GM23248 (cell line): ENCODE data around the gene PTPRN2. TPM values are rescaled to one million over a fixed set of nuclear protein-coding genes. Genes with fewer than 3 reads are reported as not detected.
"Not testable (repeated sequence)": the region's sequence is repeated elsewhere in the genome, so short reads cannot be mapped to it uniquely, and the experiment has no call there.

Experiments used
- DNase-seq: peaks from one replicate; pipeline ENCODE4 v3.0.0-alpha.2; 2015
- H2AFZ ChIP-seq: fragments of 200-600 bp; sonication (generic); 2 replicates; pipeline ENCODE4 v1.6.1; 2016; ENCODE audit warnings: antibody characterized with exemption
- H3F3A ChIP-seq: fragments of 200-600 bp; sonication (generic); 2 replicates; pipeline ENCODE4 v1.6.1; 2016; ENCODE audit warnings: mild to moderate bottlenecking, antibody characterized with exemption, mixed run types; ENCODE audit not compliant: insufficient read depth
- H3K27ac ChIP-seq: fragments of 200-600 bp; sonication (generic); 2 replicates; pipeline ENCODE4 v1.5.1; 2016; ENCODE audit warnings: mild to moderate bottlenecking
- H3K27me3 ChIP-seq: fragments of 200-600 bp; sonication (generic); replicated peaks from 2 replicates; pipeline ENCODE4 v1.6.1; 2016; ENCODE audit warnings: mild to moderate bottlenecking; ENCODE audit not compliant: insufficient read depth
- H3K36me3 ChIP-seq: fragments of 200-600 bp; sonication (generic); 2 replicates; pipeline ENCODE4 v1.6.1; 2016; ENCODE audit warnings: low read depth, mild to moderate bottlenecking
- H3K4me1 ChIP-seq: fragments of 200-600 bp; sonication (generic); 2 replicates; pipeline ENCODE4 v1.6.1; 2016; ENCODE audit warnings: mild to moderate bottlenecking; ENCODE audit not compliant: insufficient read depth
- H3K4me2 ChIP-seq: fragments of 200-600 bp; sonication (generic); one replicate; pipeline ENCODE4 v1.6.1; 2016; ENCODE audit warnings: mild to moderate bottlenecking; ENCODE audit not compliant: unreplicated experiment
- H3K4me3 ChIP-seq: fragments of 200-600 bp; sonication (generic); 2 replicates; pipeline ENCODE4 v1.5.1; 2016; ENCODE audit warnings: mild to moderate bottlenecking
- H3K79me2 ChIP-seq: fragments of 200-600 bp; sonication (generic); 2 replicates; pipeline ENCODE4 v1.6.1; 2016; ENCODE audit warnings: mild to moderate bottlenecking; ENCODE audit not compliant: insufficient read depth
- H3K9ac ChIP-seq: fragments of 200-600 bp; sonication (generic); 2 replicates; pipeline ENCODE4 v1.6.1; 2016; ENCODE audit warnings: mild to moderate bottlenecking
- H3K9me2 ChIP-seq: fragments of 200-600 bp; sonication (generic); 2 replicates; pipeline ENCODE4 v1.6.1; 2016; ENCODE audit warnings: mixed run types, mild to moderate bottlenecking, moderate library complexity; ENCODE audit not compliant: insufficient read depth
- H3K9me3 ChIP-seq: fragments of 200-600 bp; sonication (generic); one replicate; pipeline ENCODE4 v1.6.1; 2017; ENCODE audit warnings: low read depth
- H4K20me1 ChIP-seq: fragments of 200-600 bp; sonication (generic); 2 replicates; pipeline ENCODE4 v1.6.0; 2016; ENCODE audit not compliant: insufficient read depth
- EZH2 ChIP-seq: fragments of 200-600 bp; sonication (generic); IDR thresholded peaks from 2 replicates; pipeline ENCODE4 v1.6.1; 2018; ENCODE audit warnings: antibody characterized with exemption, mild to moderate bottlenecking; ENCODE audit not compliant: insufficient read depth, poor library complexity, severe bottlenecking
- EZH2phosphoT487 ChIP-seq: fragments of 200-600 bp; sonication (generic); IDR thresholded peaks from 2 replicates; pipeline ENCODE4 v1.6.1; 2018; ENCODE audit warnings: antibody characterized with exemption, moderate library complexity, mild to moderate bottlenecking, low read depth; ENCODE audit not compliant: insufficient read depth
- WGBS, 2 experiments: methylation state at CpG; one replicate each; pipeline ENCODE4 v1.1.6; 2015 to 2017; ENCODE audit warnings: low lambda C conversion rate in 2 of 2, low coverage in 1 of 2; ENCODE audit errors: missing lambda C conversion rate in 2 of 2; 5-methylcytosine and 5-hydroxymethylcytosine counted together
- in situ Hi-C: fragments of 300-500 bp; cut with MboI; formaldehyde crosslinking; loops from 2 replicates; pipeline ENCODE4 v1.15.0; 2020
- polyA plus RNA-seq: library from polyadenylated mRNA; unstranded; fragments of >200 nt; fragmentation: Nextera tagmentation; extraction: Ambion mirVana; gene quantifications from 2 replicates; pipeline ENCODE4 v1.2.1, GENCODE V29; 2016
- total RNA-seq: library from RNA; depleted of rRNA; stranded (reverse); fragments of >200 nt; shearing (Covaris generic); gene quantifications from 2 replicates; pipeline ENCODE4 v1.2.3, GENCODE V29; 2014

PTPRN2 gene
- total and polyA plus RNA-seq, 2 experiments from 2014 or later: 0.13 TPM; not detected in 1

DNA sequence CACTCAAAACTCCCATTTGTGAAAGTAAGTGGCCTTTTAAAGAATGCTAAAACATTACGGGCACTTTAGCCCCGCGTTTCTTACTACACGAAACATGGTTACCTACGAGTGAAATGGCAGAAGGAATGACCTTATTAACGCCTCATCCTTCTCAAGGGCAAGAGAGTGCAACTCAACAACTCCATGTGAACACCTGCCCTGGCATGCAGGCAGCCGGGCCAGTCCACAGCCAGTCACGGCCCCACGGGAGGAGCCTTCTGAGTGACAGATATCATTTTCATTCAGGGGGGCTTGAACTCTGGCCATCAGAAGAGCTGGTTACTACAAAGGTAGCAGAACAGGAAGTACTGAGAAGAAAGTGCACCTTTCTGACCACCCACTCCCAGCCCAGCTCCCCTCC, 236.1 kb downstream of the PTPRN2 start:
- no peak overlapping the region for H3K9ac ChIP-seq
- H3K9me3 ChIP-seq: no peaks in the 10 kb centered on the region
- H3K79me2 ChIP-seq: no peaks in the 10 kb centered on the region
- H3K4me1 ChIP-seq: no peaks in the 10 kb centered on the region
- H3K27me3 ChIP-seq: no peaks in the 10 kb centered on the region
- H3K27ac ChIP-seq: no peak overlapping the region
- no peaks in the 10 kb centered on the region for H3K36me3 ChIP-seq
- no peak overlapping the region for H3K4me3 ChIP-seq
- no peak overlapping the region for H3K4me2 ChIP-seq
- in situ Hi-C loops: no loop called here
- H2AFZ ChIP-seq: no peak overlapping the region
- no peak for TF ChIP-seq EZH2phosphoT487
- TF ChIP-seq EZH2: no peak
- H4K20me1 ChIP-seq: no peaks in the 10 kb centered on the region
- no peaks in the 10 kb centered on the region for H3K9me2 ChIP-seq
- DNase-seq: no peak
- H3F3A ChIP-seq: no peaks in the 10 kb centered on the region
- 57 to 58% methylated on average over 9 of the region's 9 CpGs for WGBS, 2 experiments

DNA sequence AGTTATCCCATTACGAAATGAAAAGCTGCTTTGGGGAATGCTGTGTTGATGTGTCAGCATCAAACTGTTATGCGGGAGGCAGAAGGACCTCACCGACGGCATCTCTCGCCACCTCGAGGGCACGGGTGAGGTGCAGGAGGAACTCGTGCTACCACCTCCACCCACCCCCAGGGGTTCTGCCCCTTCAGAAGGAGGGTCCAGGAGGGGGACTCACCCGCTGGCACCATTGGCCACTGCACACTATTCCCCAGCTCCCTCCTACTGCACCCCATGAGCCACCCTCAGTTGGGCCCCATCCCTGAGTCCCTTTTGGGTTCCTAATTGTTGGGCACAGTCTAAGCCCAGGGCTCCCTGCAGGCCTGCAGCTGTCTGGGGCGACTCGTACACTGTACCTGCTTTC, 236.6 kb downstream of the PTPRN2 start:
- Histone ChIP-seq H3F3A (no peaks in the 10 kb centered on the region), H3K27ac (no peak overlapping the region), H3K36me3 (no peaks in the 10 kb centered on the region), H2AFZ (no peak overlapping the region), H3K79me2 (no peaks in the 10 kb centered on the region), H3K4me1 (no peaks in the 10 kb centered on the region), H3K9me2 (no peaks in the 10 kb centered on the region), H3K9ac (no peak overlapping the region), H4K20me1 (no peaks in the 10 kb centered on the region), H3K4me3 (no peak overlapping the region), H3K27me3 (no peaks in the 10 kb centered on the region), H3K9me3 (no peaks in the 10 kb centered on the region), H3K4me2 (no peak overlapping the region)
- DNase-seq: no peak
- no peak for TF ChIP-seq EZH2
- no peak for TF ChIP-seq EZH2phosphoT487
- WGBS, 2 experiments: 45 to 48% methylated on average over 11 of the region's 11 CpGs
- in situ Hi-C loops: no loop called here

DNA sequence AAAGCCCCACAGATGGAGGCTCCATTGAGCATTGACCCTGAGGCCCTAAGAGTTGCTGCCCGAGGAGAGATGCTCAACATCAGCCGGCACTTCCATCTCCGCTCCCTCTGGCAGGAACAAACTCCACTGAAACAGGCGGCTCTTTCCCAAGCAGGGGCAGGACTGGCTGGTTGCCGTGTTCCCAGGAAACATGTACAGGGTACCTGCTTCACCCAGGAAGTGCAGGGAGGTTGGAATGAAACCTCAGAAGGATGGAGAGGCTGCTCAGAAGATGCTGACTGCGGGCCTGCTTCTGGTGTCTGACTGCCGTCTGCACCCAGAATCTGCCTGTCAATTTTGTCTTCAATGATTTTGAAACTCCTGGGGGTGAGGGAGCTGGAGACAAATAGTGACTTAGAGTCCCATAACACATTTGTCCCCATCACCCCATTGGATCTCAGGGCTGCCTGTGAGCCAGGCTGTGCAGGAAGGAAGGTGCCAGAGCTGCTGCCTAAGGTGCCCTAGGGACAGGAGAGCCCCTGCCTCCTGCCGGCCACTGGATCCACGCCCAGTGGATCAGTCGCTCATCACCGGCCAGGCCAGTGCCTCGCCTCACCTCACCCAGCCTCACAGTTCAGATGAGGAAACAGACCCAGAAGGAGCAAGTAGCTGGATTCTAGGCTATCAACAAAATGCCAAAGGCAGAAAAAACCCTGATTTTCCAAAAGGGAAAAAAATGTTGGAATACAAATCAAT, 237.3 kb downstream of the PTPRN2 start:
- H3K4me2 ChIP-seq: no peak overlapping the region
- H3F3A ChIP-seq: no peaks in the 10 kb centered on the region
- 40 to 43% methylated on average over 12 of the region's 12 CpGs for WGBS, 2 experiments
- H3K27ac ChIP-seq: no peak overlapping the region
- no peak overlapping the region for H3K9ac ChIP-seq
- no peak overlapping the region for H3K4me3 ChIP-seq
- no peaks in the 10 kb centered on the region for H4K20me1 ChIP-seq
- H3K27me3 ChIP-seq: no peaks in the 10 kb centered on the region
- in situ Hi-C loops: no loop called here
- TF ChIP-seq EZH2 (no peak), EZH2phosphoT487 (no peak)
- H3K9me2 ChIP-seq: no peaks in the 10 kb centered on the region
- H3K79me2 ChIP-seq: no peaks in the 10 kb centered on the region
- H3K36me3 ChIP-seq: no peaks in the 10 kb centered on the region
- H3K9me3 ChIP-seq: no peaks in the 10 kb centered on the region
- H3K4me1 ChIP-seq: no peaks in the 10 kb centered on the region
- no peak for DNase-seq
- H2AFZ ChIP-seq: no peak overlapping the region

- no peak for TF ChIP-seq EZH2phosphoT487
- TF ChIP-seq EZH2: no peak
- in situ Hi-C loops: no loop called here
- Histone ChIP-seq H3K36me3 (no peaks in the 10 kb centered on the region), H3K4me1 (no peaks in the 10 kb centered on the region), H3K9me3 (no peaks in the 10 kb centered on the region), H3K9ac (no peak overlapping the region), H3K79me2 (no peaks in the 10 kb centered on the region), H3K4me3 (no peak overlapping the region), H4K20me1 (no peaks in the 10 kb centered on the region), H3K27ac (no peak overlapping the region), H3F3A (no peaks in the 10 kb centered on the region), H3K27me3 (no peaks in the 10 kb centered on the region), H3K9me2 (no peaks in the 10 kb centered on the region), H3K4me2 (no peak overlapping the region), H2AFZ (no peak overlapping the region)
- DNase-seq: no peak
- 14 to 17% methylated on average over 3 of the region's 3 CpGs for WGBS, 2 experiments
Observed at GRCh38 chr7:158348446-158348845, 239.2 kb downstream of the PTPRN2 start.

DNA sequence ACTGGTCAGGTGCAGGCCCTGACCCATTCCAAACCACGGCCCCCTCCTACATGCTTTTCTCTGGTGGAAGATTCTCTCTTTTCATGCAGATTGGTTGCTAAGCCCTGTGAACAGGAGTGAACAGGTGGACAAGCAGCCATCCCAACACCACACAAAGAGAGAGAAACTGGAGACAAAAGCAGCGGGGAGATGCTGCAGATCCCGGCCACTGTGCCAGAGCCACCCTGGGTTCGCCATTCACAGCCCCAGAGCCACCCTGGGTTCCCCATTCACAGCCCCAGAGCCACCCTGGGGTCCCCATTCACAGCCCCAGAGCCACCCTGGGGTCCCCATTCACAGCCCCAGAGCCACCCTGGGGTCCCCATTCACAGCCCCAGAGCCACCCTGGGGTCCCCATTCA, 239.6 kb downstream of the PTPRN2 start:
- H3K4me1 ChIP-seq, H3K79me2 ChIP-seq, H3F3A ChIP-seq, H3K9ac ChIP-seq, H3K9me2 ChIP-seq, H3K9me3 ChIP-seq, DNase-seq, H3K4me2 ChIP-seq, H3K4me3 ChIP-seq, H3K27me3 ChIP-seq, H3K27ac ChIP-seq, in situ Hi-C loops, H2AFZ ChIP-seq, H3K36me3 ChIP-seq, H4K20me1 ChIP-seq: not testable (repeated sequence)
- WGBS, 2 experiments: 22 to 25% methylated on average over 4 of the region's 4 CpGs
